Measurements from ENCODE around the gene ASCL3. TPM values are rescaled to one million over a fixed set of nuclear protein-coding genes. Genes with fewer than 3 reads are reported as not detected.

ASCL3 gene
- total RNA-seq, 4 donors from 2014 or later: not detected

GRCh38 chr11:8937659-8938058, 5.2 kb downstream of the ASCL3 start:
- TF ChIP-seq, protein P1, sequence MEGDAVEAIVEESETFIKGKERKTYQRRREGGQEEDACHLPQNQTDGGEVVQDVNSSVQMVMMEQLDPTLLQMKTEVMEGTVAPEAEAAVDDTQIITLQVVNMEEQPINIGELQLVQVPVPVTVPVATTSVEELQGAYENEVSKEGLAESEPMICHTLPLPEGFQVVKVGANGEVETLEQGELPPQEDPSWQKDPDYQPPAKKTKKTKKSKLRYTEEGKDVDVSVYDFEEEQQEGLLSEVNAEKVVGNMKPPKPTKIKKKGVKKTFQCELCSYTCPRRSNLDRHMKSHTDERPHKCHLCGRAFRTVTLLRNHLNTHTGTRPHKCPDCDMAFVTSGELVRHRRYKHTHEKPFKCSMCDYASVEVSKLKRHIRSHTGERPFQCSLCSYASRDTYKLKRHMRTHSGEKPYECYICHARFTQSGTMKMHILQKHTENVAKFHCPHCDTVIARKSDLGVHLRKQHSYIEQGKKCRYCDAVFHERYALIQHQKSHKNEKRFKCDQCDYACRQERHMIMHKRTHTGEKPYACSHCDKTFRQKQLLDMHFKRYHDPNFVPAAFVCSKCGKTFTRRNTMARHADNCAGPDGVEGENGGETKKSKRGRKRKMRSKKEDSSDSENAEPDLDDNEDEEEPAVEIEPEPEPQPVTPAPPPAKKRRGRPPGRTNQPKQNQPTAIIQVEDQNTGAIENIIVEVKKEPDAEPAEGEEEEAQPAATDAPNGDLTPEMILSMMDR (IDR thresholded peaks at IDR 0.05; ENCODE audit: low read depth): no peak

GRCh38 chr11:8937159-8937558, 5.7 kb downstream of the ASCL3 start:
- TF ChIP-seq, protein P1 (IDR thresholded peaks at IDR 0.05; ENCODE audit: low read depth): no peak

DNA sequence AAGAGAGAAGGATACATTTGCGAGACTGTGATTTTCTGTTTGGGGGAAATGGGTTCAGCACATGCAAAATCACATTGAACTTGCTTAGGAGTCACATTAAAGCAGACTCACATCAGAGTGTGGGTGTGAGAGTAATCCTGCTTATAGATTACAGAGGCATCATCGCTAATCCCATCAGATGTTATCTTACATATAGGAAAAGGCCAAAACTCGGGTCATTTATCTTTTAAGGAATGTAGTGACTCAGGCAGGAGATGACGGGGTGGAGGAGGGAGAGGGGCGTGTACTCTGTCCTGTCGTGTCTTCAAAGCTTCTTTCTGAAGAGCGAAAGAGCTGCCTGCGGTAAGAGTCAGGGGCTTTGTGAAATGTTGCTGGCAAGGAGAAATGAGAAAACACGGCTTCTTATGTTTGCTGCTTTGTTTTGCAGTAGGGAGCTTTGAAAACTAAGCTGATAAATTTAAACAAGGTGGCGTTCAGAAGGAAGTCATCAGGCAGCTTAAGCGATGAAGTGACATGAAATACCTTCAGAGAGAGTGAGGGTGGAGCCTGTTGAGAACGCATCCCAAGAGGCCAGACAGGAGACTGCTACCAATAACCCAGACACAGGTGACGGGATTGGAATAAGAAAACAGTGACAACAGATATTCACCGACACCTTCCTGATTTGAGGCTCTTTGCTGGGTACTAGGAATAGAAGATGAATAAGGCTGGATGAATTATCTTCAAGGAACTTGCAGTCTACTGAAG, 7.9 kb downstream of the ASCL3 start:
- TF ChIP-seq, protein P1 (IDR thresholded peaks at IDR 0.05; ENCODE audit: low read depth): no peak

GRCh38 chr11:8933931-8934330, 8.9 kb downstream of the ASCL3 start:
- TF ChIP-seq, protein P1 (IDR thresholded peaks at IDR 0.05; ENCODE audit: low read depth): no peak

- TF ChIP-seq, protein P1 (IDR thresholded peaks at IDR 0.05; ENCODE audit: low read depth): no peak
Observed at GRCh38 chr11:8932564-8933180, 10.1 kb downstream of the ASCL3 start, which contains the start of gene C11orf16. Gene C11orf16 (minus strand): TSS chr11:8932947. CDS start chr11:8932308, 639 bp downstream.

DNA sequence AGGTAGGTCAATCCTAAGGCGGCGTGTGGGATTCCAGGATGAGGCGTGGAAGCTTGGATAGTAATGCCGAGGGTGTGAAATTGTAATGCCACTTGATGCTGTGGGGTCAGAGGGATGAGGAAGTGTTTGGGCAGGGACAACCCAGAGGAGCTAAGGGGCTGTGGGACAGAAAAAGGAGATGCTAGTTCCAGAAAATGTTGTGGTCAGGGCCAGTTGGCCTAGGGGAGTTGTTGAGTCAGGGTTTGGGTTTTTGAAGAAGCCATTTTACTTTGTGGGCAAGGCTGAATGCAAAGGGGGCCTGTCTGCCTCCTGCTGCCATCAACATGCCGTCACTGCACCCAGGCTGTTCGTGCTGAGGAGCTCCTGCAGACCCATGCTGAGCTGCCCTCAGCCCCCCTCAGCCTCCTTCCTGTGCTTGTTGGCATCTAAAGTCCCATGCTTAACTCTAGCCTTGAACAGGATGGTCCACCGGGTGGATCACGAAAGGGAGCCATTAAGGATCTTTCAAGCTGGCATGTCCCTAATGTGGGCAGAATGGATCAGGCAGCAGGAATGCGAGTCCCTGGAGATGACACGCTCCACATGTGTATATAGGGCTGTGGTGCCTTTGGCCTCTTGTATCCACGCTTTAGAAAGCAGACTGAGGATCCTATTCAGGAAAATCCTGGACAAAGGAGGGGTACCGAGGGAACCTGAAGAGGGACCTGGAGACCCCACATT, 12.2 kb downstream of the ASCL3 start:
- TF ChIP-seq, protein P1 (IDR thresholded peaks at IDR 0.05; ENCODE audit: low read depth): no peak

All from subcutaneous adipose tissue (tissue), 4 donors.